ENCODE data around the gene BTN1A1.
A peak's percentile ranks its signal among the peaks of the same experiment; 100 is the strongest.
"Not testable (repeated sequence)": the region's sequence is repeated elsewhere in the genome, so short reads cannot be mapped to it uniquely, and the experiment has no call there.

The BTN1A1 gene

GRCh38 chr6:26500102-26500501, at the start of gene BTN1A1:
Gene BTN1A1 (plus strand): TSS chr6:26500303. CDS start chr6:26501287, 984 bp downstream.
- no peak for DNase-seq

- no peak for DNase-seq
These were observed 47.4 kb upstream of the BTN1A1 start for GRCh38 chr6:26452631-26453235.

- DNase-seq = no peak
These were observed 45.5 kb upstream of the BTN1A1 start for GRCh38 chr6:26454631-26455030.

GRCh38 chr6:26455357-26455970, 44.6 kb upstream of the BTN1A1 start:
- DNase-seq = no peak

GRCh38 chr6:26457264-26457805, 42.8 kb upstream of the BTN1A1 start:
- peak; percentile 19 for DNase-seq

GRCh38 chr6:26457806-26458688, 42.1 kb upstream of the BTN1A1 start, which contains the start of gene BTN2A1:
Gene BTN2A1 (plus strand): TSS chr6:26457955. CDS start chr6:26458637, 682 bp downstream.
- peak; percentile 78 for DNase-seq

GRCh38 chr6:26459023-26459810, 40.9 kb upstream of the BTN1A1 start:
- no peak for DNase-seq

GRCh38 chr6:26461353-26461752, 38.8 kb upstream of the BTN1A1 start:
- not testable (repeated sequence) for DNase-seq

- no peak for DNase-seq
These were observed 36.1 kb upstream of the BTN1A1 start for GRCh38 chr6:26464014-26464413.

- DNase-seq = no peak
These were observed 35.5 kb upstream of the BTN1A1 start for GRCh38 chr6:26464416-26465131.

GRCh38 chr6:26465776-26466175, 34.3 kb upstream of the BTN1A1 start:
- no peak for DNase-seq

- no peak for DNase-seq
These were observed 31.3 kb upstream of the BTN1A1 start for GRCh38 chr6:26468829-26469228.

GRCh38 chr6:26470643-26471042, 29.5 kb upstream of the BTN1A1 start:
- no peak for DNase-seq

GRCh38 chr6:26471970-26472369, 28.1 kb upstream of the BTN1A1 start:
- DNase-seq = no peak

- no peak for DNase-seq
These were observed 27.4 kb upstream of the BTN1A1 start for GRCh38 chr6:26472549-26473290.

GRCh38 chr6:26473429-26473757, 26.7 kb upstream of the BTN1A1 start:
- DNase-seq = no peak

- DNase-seq = peak; percentile 80
These were observed 26.2 kb upstream of the BTN1A1 start for GRCh38 chr6:26473758-26474438.

- no peak for DNase-seq
These were observed 25.6 kb upstream of the BTN1A1 start for GRCh38 chr6:26474439-26474881.

- DNase-seq = no peak
These were observed 24.0 kb upstream of the BTN1A1 start for GRCh38 chr6:26475823-26476729.

- DNase-seq = no peak
These were observed 23.2 kb upstream of the BTN1A1 start for GRCh38 chr6:26476896-26477295.
